NCI-H2081 (cell line): ENCODE results near the gene C16orf54.
"Not testable (repeated sequence)": the region's sequence is repeated elsewhere in the genome, so short reads cannot be mapped to it uniquely, and the experiment has no call there.

Experiments used
- DNase-seq, 2 experiments: peaks; one replicate each; lab custom pipeline; 2025; lab: John Stamatoyannopoulos, UW

The C16orf54 gene

GRCh38 chr16:29707160-29707559 lies 38.6 kb downstream of the C16orf54 start:
- DNase-seq = not testable (repeated sequence)

GRCh38 chr16:29705030-29705429 lies 40.8 kb downstream of the C16orf54 start:
- no peak for DNase-seq

GRCh38 chr16:29702269-29702668 lies 43.5 kb downstream of the C16orf54 start:
- DNase-seq = no peak

- no peak for DNase-seq
Observed at GRCh38 chr16:29701214-29701555, 44.6 kb downstream of the C16orf54 start.

GRCh38 chr16:29700253-29700987 lies 45.4 kb downstream of the C16orf54 start:
- DNase-seq = peak; percentile 63 to 65

GRCh38 chr16:29699324-29700219 lies 46.2 kb downstream of the C16orf54 start:
- no peak for DNase-seq

GRCh38 chr16:29698484-29699323 lies 47.1 kb downstream of the C16orf54 start:
- no peak for DNase-seq

- DNase-seq = no peak
Observed at GRCh38 chr16:29698042-29698441, 47.7 kb downstream of the C16orf54 start.

- no peak for DNase-seq
Observed at GRCh38 chr16:29697391-29697790, 48.4 kb downstream of the C16orf54 start.

GRCh38 chr16:29696881-29697331 lies 48.9 kb downstream of the C16orf54 start:
- DNase-seq = no peak

GRCh38 chr16:29695675-29696074 lies 50.1 kb downstream of the C16orf54 start:
- not testable (repeated sequence) for DNase-seq

- DNase-seq = no peak
Observed at GRCh38 chr16:29694384-29695195, 51.2 kb downstream of the C16orf54 start.

- not testable (repeated sequence) for DNase-seq
Observed at GRCh38 chr16:29692606-29693005, 53.2 kb downstream of the C16orf54 start.
